ENCODE measurements around the gene GMEB2.
"Not testable (repeated sequence)": the region's sequence is repeated elsewhere in the genome, so short reads cannot be mapped to it uniquely, and the experiment has no call there.

Gene GMEB2

GRCh38 chr20:63626424-63627128 is at the start of gene GMEB2:
Gene GMEB2, minus strand, starts transcription at chr20:63627101. Its CDS starts 7,704 bp downstream, at chr20:63619397.
- peak; percentile 86 for DNase-seq (ENCODE audit: low spot score)

GRCh38 chr20:63675681-63676368 is 48.9 kb upstream of the GMEB2 start:
- no peak for DNase-seq (ENCODE audit: low spot score)

DNA sequence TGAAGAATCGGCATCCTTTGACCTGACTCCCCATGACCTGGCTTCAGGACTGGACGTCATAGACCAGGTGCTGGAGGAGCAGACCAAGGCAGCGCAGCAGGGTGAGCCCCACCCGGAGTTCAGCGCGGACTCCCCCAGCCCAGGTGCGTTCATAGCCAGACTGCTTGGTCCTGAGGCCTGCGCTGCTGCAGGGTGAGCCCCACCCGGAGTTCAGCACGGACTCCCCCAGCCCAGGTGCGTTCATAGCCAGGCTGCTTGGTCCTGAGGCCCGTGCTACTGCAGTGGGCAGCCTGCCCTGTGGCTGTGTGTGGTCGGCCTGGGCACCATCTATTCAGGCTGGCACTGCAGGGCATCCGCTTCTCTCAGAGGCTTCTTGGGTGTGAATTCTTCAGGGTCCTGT is 47.0 kb upstream of the GMEB2 start:
- DNase-seq (ENCODE audit: low spot score): no peak

GRCh38 chr20:63672666-63673065 is 45.8 kb upstream of the GMEB2 start:
- no peak for DNase-seq (ENCODE audit: low spot score)

- DNase-seq (ENCODE audit: low spot score): not testable (repeated sequence)
Observed at GRCh38 chr20:63671695-63672094, 44.8 kb upstream of the GMEB2 start.

GRCh38 chr20:63668351-63668750 is 41.5 kb upstream of the GMEB2 start:
- DNase-seq (ENCODE audit: low spot score): no peak

DNA sequence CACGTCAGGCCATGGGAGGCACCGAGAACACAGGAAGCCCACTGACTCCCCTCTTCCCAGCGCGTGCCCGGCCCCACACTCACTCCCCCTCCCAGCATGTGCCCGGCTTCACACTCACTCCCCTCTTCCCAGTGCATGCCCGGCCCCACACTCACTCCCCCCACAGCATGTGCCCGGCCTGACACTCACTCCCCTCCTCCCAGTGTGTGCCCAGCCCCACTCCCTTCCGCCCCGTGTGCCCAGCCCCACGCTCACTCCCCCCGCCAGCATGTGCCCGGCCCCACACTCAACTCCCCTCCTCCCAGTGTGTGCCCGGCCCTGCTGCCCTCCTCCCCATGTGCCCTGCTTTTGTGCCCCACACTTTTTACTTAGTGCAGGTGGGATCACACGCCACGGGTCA is 41.0 kb upstream of the GMEB2 start:
- no peak for DNase-seq (ENCODE audit: low spot score)

GRCh38 chr20:63665708-63666107 is 38.8 kb upstream of the GMEB2 start:
- DNase-seq (ENCODE audit: low spot score): no peak

DNA sequence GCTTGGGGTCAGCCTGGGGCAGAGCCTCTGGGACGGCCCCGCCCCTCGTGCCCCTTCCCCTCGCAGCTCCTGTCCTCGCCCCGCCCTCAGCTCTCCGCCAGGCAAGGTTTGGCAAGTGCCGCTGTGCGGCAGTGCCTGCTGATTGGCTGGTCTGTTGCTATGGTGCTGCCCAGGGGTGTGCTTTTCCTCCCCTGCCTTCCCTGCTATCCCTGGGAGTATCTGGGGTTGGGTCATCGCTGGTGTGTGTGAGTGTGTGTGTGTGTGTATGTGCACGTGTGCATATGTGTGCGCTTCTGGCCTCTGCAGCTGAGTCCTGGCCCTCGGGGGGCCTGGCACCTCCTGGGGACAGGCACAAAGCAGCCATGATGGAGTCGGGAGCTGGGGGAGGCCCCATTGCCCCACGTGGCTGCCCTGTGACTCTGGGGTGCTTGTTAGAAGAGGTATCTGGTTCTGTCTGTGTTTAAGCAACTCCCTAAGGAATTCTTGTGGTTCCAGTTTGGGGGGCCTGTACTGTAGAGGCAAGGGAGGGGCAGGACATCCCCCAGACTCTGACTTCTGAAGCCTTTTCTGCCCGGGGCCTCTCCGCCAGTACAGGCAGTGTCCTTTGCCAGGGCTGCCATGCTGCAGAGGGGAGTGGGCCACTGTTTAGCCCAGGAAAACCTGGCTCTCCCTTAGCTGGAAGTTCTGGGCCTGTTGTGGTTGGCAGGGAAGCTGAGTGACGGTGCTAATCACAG is 38.1 kb upstream of the GMEB2 start:
- no peak for DNase-seq (ENCODE audit: low spot score)

DNA sequence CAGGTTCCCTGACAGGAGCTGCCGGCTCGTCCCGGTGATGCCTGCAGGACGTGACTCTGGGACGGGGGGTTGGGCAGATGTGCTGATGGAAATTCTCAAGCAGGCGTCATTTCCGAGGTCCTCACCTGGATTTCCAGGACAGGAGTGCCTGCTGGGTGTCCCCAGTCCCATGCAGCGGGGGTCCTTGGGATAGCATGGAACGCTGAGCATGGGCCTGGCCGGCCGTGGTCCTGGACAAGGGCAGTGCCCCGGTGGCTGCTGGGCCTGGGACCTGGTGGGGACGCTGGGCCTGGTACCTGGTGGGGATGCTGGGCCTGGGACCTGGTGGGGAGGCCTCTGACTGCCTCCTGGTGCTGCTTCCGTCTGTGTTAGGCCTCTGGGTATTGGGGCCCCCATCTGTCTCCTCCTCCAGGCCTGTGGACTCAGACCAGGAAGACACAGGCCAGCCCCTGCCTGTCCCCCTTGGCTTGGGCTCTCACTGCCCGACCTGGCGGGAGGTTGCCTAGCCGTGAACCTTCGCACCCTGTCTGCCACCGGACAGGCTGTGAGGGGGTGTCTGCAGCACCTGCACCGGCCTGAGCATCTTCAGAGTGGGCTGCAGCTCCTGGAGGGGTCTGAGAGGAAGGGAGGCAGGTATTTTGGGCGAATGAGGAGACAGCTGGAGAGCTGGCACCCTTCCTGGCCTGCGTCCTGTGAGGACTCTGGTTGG is 37.4 kb upstream of the GMEB2 start:
- no peak for DNase-seq (ENCODE audit: low spot score)

DNA sequence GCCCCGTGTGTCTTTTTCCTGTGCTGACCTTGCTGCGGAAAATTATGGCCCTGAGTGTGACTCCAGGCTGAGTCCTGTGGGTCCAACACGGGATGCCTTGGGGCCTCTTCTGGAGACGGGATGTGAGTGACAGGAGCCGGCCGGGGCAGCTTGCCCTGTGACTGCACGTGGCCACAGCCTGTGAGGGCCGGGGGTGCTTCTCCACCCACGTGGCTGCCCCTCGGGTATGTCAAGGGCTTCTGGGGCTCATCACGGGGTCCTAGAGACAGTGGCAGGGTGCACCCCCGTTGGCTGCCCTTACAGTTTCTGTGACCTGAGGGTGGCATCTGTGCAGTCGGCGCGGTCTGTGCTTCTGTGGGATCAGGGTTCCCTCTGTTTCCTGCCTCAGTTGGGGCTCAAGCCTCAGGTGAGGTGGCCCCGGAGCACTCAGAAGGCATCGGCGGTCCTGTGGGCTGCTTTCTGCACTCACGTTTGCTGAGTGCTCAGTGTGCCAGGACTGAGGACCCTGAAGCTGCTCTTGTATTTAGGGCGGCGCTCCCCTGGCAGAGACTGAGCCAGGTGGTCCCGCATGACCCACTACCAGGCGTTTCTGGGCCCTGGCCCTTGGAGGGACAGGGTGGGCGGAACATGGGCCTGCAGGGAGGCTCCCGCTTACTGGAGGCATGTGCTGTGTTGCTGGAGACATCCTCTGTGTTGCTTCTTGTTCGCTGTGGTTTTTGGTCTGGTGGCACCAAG is 36.6 kb upstream of the GMEB2 start:
- no peak for DNase-seq (ENCODE audit: low spot score)

DNA sequence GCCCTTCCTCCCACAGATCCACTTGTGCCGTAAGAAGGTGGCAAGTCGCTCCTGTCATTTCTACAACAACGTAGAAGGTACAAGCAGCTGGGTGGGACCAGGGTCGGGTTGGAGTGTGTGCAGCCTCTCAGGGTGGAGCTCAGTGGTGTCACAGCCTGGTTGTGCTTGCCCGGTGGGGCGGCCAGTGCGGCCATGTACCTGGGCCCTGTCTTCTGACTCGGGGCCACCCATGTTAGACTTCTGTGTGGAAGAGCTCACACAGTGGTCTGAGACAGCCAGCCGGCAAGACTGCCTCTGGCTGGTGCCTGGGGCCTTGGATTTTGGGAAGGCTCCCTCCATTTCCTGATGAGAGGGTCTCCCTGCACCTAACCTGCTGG is 35.9 kb upstream of the GMEB2 start:
- no peak for DNase-seq (ENCODE audit: low spot score)

- DNase-seq (ENCODE audit: low spot score): no peak
Observed at GRCh38 chr20:63661959-63662812, 35.3 kb upstream of the GMEB2 start.

GRCh38 chr20:63661108-63661507 is 34.2 kb upstream of the GMEB2 start:
- no peak for DNase-seq (ENCODE audit: low spot score)

DNA sequence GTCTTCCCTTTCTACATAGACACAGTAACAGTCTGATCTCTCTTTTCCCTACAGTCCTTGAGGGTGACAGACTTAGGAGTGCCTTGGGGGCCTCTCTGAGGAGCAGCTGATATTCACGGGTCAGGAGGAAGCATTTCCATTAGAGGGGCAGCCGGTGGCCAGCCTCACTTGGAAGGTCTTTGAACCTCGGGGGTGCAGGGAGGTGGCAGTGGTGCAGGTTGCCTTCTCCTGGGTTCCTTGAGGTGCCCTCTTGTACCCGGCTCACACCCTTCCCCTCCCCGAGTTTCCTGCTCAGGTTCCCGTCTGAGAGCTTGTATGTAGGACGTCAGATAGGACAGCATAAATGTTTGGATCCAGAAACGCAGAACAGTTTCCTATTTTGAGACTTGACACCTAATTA is 33.7 kb upstream of the GMEB2 start:
- DNase-seq (ENCODE audit: low spot score): no peak

DNA sequence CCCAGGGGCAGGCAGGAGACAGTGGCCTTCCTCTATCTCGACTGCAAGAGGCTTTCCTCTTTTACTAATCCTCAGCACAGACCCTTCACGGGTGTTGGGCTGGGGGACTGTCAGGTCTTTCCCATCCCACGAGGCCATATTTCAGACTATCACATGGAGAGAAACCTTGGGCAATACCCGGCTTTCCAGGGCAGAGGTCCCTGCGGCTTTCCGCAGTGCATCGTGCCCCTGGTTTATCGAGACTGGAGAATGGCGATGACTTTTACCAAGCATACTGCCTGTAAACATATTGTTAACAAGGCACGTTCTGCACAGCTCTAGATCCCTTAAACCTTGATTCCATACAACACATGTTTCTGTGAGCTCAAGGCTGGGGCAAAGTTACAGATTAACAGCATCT is 33.3 kb upstream of the GMEB2 start:
- not testable (repeated sequence) for DNase-seq (ENCODE audit: low spot score)

GRCh38 chr20:63659370-63659769 is 32.5 kb upstream of the GMEB2 start:
- DNase-seq (ENCODE audit: low spot score): no peak

- DNase-seq (ENCODE audit: low spot score): no peak
Observed at GRCh38 chr20:63658749-63659187, 31.9 kb upstream of the GMEB2 start.

DNA sequence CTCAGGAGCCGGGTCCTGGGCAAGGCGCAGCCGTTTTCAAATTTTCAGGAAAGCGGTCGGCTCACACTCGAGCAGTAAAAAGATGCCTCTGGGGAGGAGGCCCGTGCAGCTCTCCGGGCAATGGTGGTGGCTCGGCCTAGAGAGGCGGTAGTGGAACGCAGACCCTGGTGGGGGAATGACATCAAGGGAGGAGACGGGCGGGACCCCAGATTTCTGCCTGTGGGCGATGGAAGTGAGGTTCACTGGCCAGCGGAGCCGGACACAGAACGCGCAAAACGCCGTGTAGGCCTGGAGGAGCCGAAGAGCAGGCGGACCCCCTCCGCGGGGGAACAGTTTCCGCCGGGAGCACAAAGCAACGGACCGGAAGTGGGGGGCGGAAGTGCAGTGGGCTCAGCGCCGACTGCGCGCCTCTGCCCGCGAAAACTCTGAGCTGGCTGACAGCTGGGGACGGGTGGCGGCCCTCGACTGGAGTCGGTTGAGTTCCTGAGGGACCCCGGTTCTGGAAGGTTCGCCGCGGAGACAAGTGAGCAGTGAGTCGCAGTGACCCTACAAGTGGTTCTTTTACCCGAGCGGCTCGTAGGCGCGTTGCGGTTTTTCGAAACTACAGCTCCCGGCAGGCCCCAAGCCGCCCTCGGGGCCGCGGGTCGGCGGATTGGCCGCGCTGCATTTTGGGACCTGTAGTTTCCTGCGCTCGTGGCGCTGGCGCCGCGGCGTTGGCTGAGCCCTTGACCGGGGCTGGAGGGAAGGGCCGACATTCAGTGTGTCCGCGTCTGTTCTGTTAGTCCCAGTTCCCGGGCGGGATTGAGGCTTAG is 31.2 kb upstream of the GMEB2 start, which contains the start of gene RTEL1:
Gene RTEL1, plus strand, starts transcription at position 376 of the 812 bp plus-strand sequence. CDS start 1,091 bp downstream, outside the sequence.
- peak; percentile 91 for DNase-seq (ENCODE audit: low spot score)

All from putamen (tissue), 1 donor.